ENCODE measurements around the gene ABRACL.

DNA sequence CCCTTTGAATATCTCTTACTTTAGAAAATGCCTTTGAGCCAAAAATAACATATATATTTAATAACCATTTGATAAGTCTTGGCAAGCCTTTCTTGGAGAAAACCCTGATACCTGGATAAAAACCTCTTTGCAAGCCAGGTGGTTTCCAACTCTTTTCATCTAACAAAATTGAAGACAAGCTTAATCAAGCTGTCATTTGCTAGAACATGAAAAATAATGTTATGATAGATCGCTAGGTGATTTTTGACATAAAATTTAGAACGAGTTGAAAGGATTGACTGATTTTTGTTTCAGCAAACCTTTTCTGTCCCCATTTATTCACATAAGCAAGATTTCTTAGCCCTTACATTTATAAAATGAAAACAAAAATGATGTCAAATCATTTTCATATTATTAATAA, 44.6 kb downstream of the ABRACL start:
- TF ChIP-seq POLR2AphosphoS5 (IDR thresholded peaks at IDR 0.05): no peak
- TF ChIP-seq CTCF (IDR thresholded peaks at IDR 0.05): no peak
- no peak for TF ChIP-seq POLR2A (IDR thresholded peaks at IDR 0.05; ENCODE audit: low read depth)

Measured in esophagus muscularis mucosa (tissue), 3 donors.